HEK293T (cell line): Measurements from ENCODE around the gene FBN1.

Experiments
- ELF4 ChIP-seq: fragments of 450-650 bp; IDR thresholded peaks from 2 replicates; pipeline ENCODE4 v1.6.1; 2017; ENCODE audit warnings: antibody characterized with exemption
- FOXK2 ChIP-seq: fragments of 450-650 bp; IDR thresholded peaks from 2 replicates; pipeline ENCODE4 v1.6.1; 2016; ENCODE audit warnings: mild to moderate bottlenecking
- FOXM1 ChIP-seq: fragments of 450-650 bp; IDR thresholded peaks from 2 replicates; pipeline ENCODE4 v1.6.1; 2017; ENCODE audit warnings: mild to moderate bottlenecking, borderline replicate concordance
- HDGF ChIP-seq: fragments of 450-650 bp; IDR thresholded peaks from 2 replicates; pipeline ENCODE4 v1.6.1; 2017; ENCODE audit warnings: antibody characterized with exemption, borderline replicate concordance
- LEF1 ChIP-seq: fragments of 450-650 bp; IDR thresholded peaks from 2 replicates; pipeline ENCODE4 v1.6.1; 2017; ENCODE audit warnings: mild to moderate bottlenecking, borderline replicate concordance
- SP1 ChIP-seq: fragments of 450-650 bp; IDR thresholded peaks from 2 replicates; pipeline ENCODE4 v1.6.1; 2017
- TARDBP ChIP-seq: fragments of 450-650 bp; IDR thresholded peaks from 2 replicates; pipeline ENCODE4 v1.6.1; 2016
- ZNF384 ChIP-seq: fragments of 450-650 bp; IDR thresholded peaks from 2 replicates; pipeline ENCODE4 v1.6.1; 2016
- TF ChIP-seq, protein P1 (sequence below): fragments of 450-650 bp; IDR thresholded peaks from 2 replicates; pipeline ENCODE4 v1.6.1; 2016

DNA sequence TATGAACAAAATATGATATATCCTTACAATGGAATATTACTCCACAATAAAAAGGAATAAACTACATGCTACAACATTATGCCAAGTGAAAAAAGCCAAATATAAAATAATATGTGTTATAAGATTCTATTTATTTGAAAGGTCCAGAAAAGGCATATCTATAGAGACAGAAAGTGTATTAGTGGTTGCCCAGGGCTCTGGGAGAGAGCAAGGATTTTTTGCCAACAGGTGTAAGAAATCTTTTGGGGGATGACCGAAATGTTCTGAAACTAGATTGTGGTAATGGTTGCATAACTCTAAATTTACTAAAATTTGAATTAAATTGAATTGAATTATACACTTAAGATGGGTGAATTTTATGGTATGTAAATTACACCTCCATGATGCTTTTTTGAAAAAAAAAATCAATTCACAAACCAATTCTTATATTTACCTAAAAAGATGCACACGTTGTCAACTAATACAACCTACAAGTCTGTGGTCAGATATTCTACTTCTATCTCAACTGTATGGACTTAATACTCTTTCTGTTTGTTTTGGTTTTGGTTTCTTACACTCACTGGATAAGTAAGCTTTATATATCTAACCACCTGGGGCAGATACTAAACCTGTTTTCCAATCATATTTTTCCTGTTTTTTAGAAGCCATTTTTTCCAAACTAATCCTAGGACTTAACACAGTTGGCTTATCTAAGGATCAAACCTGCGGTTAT, 75.8 kb downstream of the FBN1 start:
- TF ChIP-seq SP1 = no peak
- TF ChIP-seq LEF1 = no peak
- no peak for TF ChIP-seq ELF4
- no peak for TF ChIP-seq FOXK2
- no peak for TF ChIP-seq FOXM1
- TF ChIP-seq, protein P1, sequence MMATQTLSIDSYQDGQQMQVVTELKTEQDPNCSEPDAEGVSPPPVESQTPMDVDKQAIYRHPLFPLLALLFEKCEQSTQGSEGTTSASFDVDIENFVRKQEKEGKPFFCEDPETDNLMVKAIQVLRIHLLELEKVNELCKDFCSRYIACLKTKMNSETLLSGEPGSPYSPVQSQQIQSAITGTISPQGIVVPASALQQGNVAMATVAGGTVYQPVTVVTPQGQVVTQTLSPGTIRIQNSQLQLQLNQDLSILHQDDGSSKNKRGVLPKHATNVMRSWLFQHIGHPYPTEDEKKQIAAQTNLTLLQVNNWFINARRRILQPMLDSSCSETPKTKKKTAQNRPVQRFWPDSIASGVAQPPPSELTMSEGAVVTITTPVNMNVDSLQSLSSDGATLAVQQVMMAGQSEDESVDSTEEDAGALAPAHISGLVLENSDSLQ = no peak
- no peak for TF ChIP-seq ZNF384
- TF ChIP-seq TARDBP = no peak
- no peak for TF ChIP-seq HDGF
